ENCODE results near the gene CDK13.

- TF ChIP-seq CTCF (IDR thresholded peaks at IDR 0.05; ENCODE audit: insufficient read depth, low read depth, low read length) (no peak), EZH2 (IDR thresholded peaks at IDR 0.05; ENCODE audit: insufficient read depth, low read length) (no peak)
Observed at GRCh38 chr7:39919646-39920045, 30.4 kb upstream of the CDK13 start.

All from astrocyte (in vitro differentiated cells and primary cell).